HCT116 (cell line): Measurements from ENCODE around the gene ESPNL. TPM values are rescaled to one million over a fixed set of nuclear protein-coding genes. Genes with fewer than 3 reads are reported as not detected.

Experiments
- ATAC-seq: fragments of 200-7000 bp; cut with Tn5 transposase; 2 replicates; pipeline ENCODE4 v1.9.1; 2020; ENCODE audit warnings: mild to moderate bottlenecking, moderate library complexity
- BruUV-seq: library from RNA; stranded (reverse); fragments of 400-500 nt; replicated peaks from 2 replicates; lab custom pipeline; 2021; lab: Mats Ljungman, UMichigan
- CTCF ChIA-PET: fragments of 300-600 bp; sonication (Branson Sonifier 250); formaldehyde crosslinking; loops from one replicate; lab custom pipeline; 2021; ENCODE audit warnings: antibody characterized with exemption; lab: Charles Lee
- POLR2A ChIA-PET: fragments of 300-600, 350-600 bp; sonication (Branson Sonifier 250); formaldehyde crosslinking; loops from one replicate; lab custom pipeline; 2021; ENCODE audit warnings: antibody characterized with exemption; lab: Charles Lee
- RAD21 ChIA-PET, 2 experiments: fragments of 300-600 bp; sonication (Branson Sonifier 250); formaldehyde crosslinking; loops; one replicate each; lab custom pipeline; 2023; ENCODE audit warnings: low total read pairs in 2 of 2; ENCODE audit not compliant: uncharacterized antibody in 2 of 2, unreplicated experiment in 2 of 2, low non-redundant PET in 1 of 2; lab: Charles Lee
- DNase-seq: peaks from one replicate; pipeline ENCODE4 v3.0.0-alpha.2; 2010; ENCODE audit warnings: low read depth, low spot score
- H2AFZ ChIP-seq: fragments of 200-600 bp; shearing (Covaris generic), sonication (generic); 2 replicates; pipeline ENCODE4 v1.6.1; 2017; ENCODE audit warnings: low read depth, mixed run types, mixed read lengths, antibody characterized with exemption, low read length; ENCODE audit not compliant: poor library complexity, severe bottlenecking
- H3K27ac ChIP-seq: 2 replicates; pipeline ENCODE4 v1.5.1; 2012; ENCODE audit warnings: low read depth, low read length
- H3K27me3 ChIP-seq: fragments of 200-600 bp; sonication (generic); 2 replicates; pipeline ENCODE4 v1.6.1; 2016; ENCODE audit warnings: mixed run types, low read length, mixed read lengths; ENCODE audit not compliant: insufficient read depth
- H3K36me3 ChIP-seq, 2 experiments: fragments of 200-500 bp in 1 of 2; fragments of 200-600 bp in 1 of 2; sonication (Bioruptor generic) in 1 of 2; sonication (generic) in 1 of 2; 2 replicates each; pipeline versions ENCODE4 v1.5.1 to v1.6.1; 2014 to 2016; ENCODE audit warnings: low read length in 2 of 2, inconsistent platforms in 1 of 2, mixed read lengths in 1 of 2, mixed run types in 1 of 2; ENCODE audit not compliant: insufficient read depth in 2 of 2, control insufficient read depth in 1 of 2
- H3K4me1 ChIP-seq, 2 experiments: fragments of 200-600 bp in 1 of 2; sonication (generic) in 1 of 2; 2 replicates each; pipeline versions ENCODE4 v1.5.1 to v1.6.1; 2012 to 2017; ENCODE audit warnings: low read length in 2 of 2, inconsistent platforms in 1 of 2, mild to moderate bottlenecking in 1 of 2, mixed read lengths in 1 of 2, mixed run types in 1 of 2, moderate library complexity in 1 of 2; ENCODE audit not compliant: insufficient read depth in 2 of 2, control insufficient read depth in 1 of 2
- H3K4me2 ChIP-seq: fragments of 200-600 bp; sonication (generic); 2 replicates; pipeline ENCODE4 v1.6.1; 2017; ENCODE audit warnings: mixed run types, low read length, mixed read lengths
- H3K4me3 ChIP-seq, 2 experiments: fragments of 200-600 bp in 1 of 2; sonication (generic) in 1 of 2; replicated peaks in 1 of 2; 2 replicates each; pipeline ENCODE4 v1.5.1; 2011 to 2016; ENCODE audit warnings: low read length in 2 of 2, control low read depth in 1 of 2, low read depth in 1 of 2, mild to moderate bottlenecking in 1 of 2, mixed read lengths in 1 of 2, mixed run types in 1 of 2
- H3K79me2 ChIP-seq: fragments of 200-600 bp; sonication (generic); 2 replicates; pipeline ENCODE4 v1.6.1; 2017; ENCODE audit warnings: mild to moderate bottlenecking, mixed run types, low read length, moderate library complexity, mixed read lengths; ENCODE audit not compliant: insufficient read depth
- H3K9ac ChIP-seq: fragments of 200-600 bp; sonication (generic); 2 replicates; pipeline ENCODE4 v1.6.1; 2016; ENCODE audit warnings: low read length, mixed read lengths
- H3K9me2 ChIP-seq: fragments of 200-600 bp; sonication (generic), shearing (Covaris generic); 2 replicates; pipeline ENCODE4 v1.6.1; 2017; ENCODE audit warnings: mixed run types, mild to moderate bottlenecking, moderate library complexity; ENCODE audit not compliant: insufficient read depth
- H3K9me3 ChIP-seq, 2 experiments: fragments of 200-500 bp in 1 of 2; fragments of 200-600 bp in 1 of 2; sonication (Bioruptor generic) in 1 of 2; sonication (generic) in 1 of 2; 2 replicates each; pipeline ENCODE4 v1.6.1; 2014 to 2017; ENCODE audit warnings: low read length in 2 of 2, mixed read lengths in 2 of 2, inconsistent platforms in 1 of 2, low read depth in 1 of 2, mild to moderate bottlenecking in 1 of 2, mixed run types in 1 of 2, moderate library complexity in 1 of 2; ENCODE audit not compliant: control insufficient read depth in 1 of 2, insufficient read depth in 1 of 2
- H4K20me1 ChIP-seq: fragments of 200-600 bp; sonication (generic), shearing (Covaris generic); 2 replicates; pipeline ENCODE4 v1.6.1; 2017; ENCODE audit warnings: mixed run types, mild to moderate bottlenecking, moderate library complexity; ENCODE audit not compliant: insufficient read depth
- CBX3 ChIP-seq: IDR thresholded peaks from 2 replicates; pipeline ENCODE4 v1.6.1; 2012; ENCODE audit warnings: low read depth
- CEBPB ChIP-seq: IDR thresholded peaks from 2 replicates; pipeline ENCODE4 v1.6.1; 2012; ENCODE audit warnings: low read depth
- CTCF ChIP-seq, 3 experiments: fragments of 200-600 bp in 1 of 3; sonication (generic) in 1 of 3; IDR thresholded peaks in 2 of 3; conservative IDR thresholded peaks in 1 of 3; 2 replicates each; pipeline ENCODE4 v1.5.1; 2012 to 2017; ENCODE audit warnings: low read depth in 2 of 3, low read length in 2 of 3, antibody characterized with exemption in 1 of 3, borderline replicate concordance in 1 of 3, control low read depth in 1 of 3, mild to moderate bottlenecking in 1 of 3, mixed read lengths in 1 of 3, mixed run types in 1 of 3, moderate library complexity in 1 of 3; ENCODE audit not compliant: insufficient read depth in 1 of 3
- JUND ChIP-seq: IDR thresholded peaks from 2 replicates; pipeline ENCODE4 v1.6.1; 2012
- MAX ChIP-seq: IDR thresholded peaks from 2 replicates; pipeline ENCODE4 v1.6.1; 2012
- POLR2A ChIP-seq: IDR thresholded peaks from 2 replicates; pipeline ENCODE4 v1.7.0; 2011; ENCODE audit warnings: borderline replicate concordance; ENCODE audit not compliant: insufficient read depth, insufficient read length; ENCODE audit errors: extremely low read depth
- POLR2AphosphoS5 ChIP-seq: IDR thresholded peaks from 2 replicates; pipeline ENCODE4 v1.6.1; 2011; ENCODE audit warnings: mild to moderate bottlenecking, low read depth, low read length, moderate library complexity
- SIN3A ChIP-seq: IDR thresholded peaks from 2 replicates; pipeline ENCODE4 v1.6.1; 2012; ENCODE audit warnings: low read depth
- SP1 ChIP-seq: IDR thresholded peaks from 2 replicates; pipeline ENCODE4 v1.6.1; 2012; ENCODE audit warnings: low read depth
- SRF ChIP-seq: IDR thresholded peaks from 2 replicates; pipeline ENCODE4 v1.6.1; 2012; ENCODE audit warnings: low read depth
- ZFX ChIP-seq: fragments of 450-650 bp; IDR thresholded peaks from 2 replicates; pipeline ENCODE4 v1.6.1; 2017
- ZNF274 ChIP-seq: fragments of 200-500 bp; sonication (Bioruptor generic); IDR thresholded peaks from 2 replicates; pipeline ENCODE4 v1.6.1; 2014; ENCODE audit warnings: mild to moderate bottlenecking, low read depth, low read length, inconsistent platforms
- intact Hi-C: fragments of 100-400 bp; cut with micrococcal nuclease; formaldehyde crosslinking; loops from 2 replicates; pipeline ENCODE4 v1.10.0; 2022
- total RNA-seq: library from RNA; stranded (reverse); gene quantifications from one replicate; pipeline ENCODE4 v1.2.1, GENCODE V29; 2021; ENCODE audit not compliant: unreplicated experiment
- TF ChIP-seq, protein P1 (sequence below): IDR thresholded peaks from 2 replicates; pipeline ENCODE4 v1.6.1; 2011; ENCODE audit warnings: mild to moderate bottlenecking, low read length, moderate library complexity; ENCODE audit not compliant: insufficient replicate concordance; ENCODE audit errors: extremely low read depth

ESPNL gene
- total RNA-seq, 1 experiment from 2014 or later: 0.22 TPM

GRCh38 chr2:238127165-238128060 is 27.3 kb downstream of the ESPNL start:
- ChIA-PET CTCF (no interaction called here), RAD21 (no interaction called here), POLR2A (no interaction called here)
- no peak overlapping the region for H3K4me3 ChIP-seq
- no peaks in the 10 kb centered on the region for H3K79me2 ChIP-seq
- no peaks in the 10 kb centered on the region for H3K36me3 ChIP-seq
- no peaks in the 10 kb centered on the region for H3K9me2 ChIP-seq
- no TSS peak for BruUV-seq
- H4K20me1 ChIP-seq: no peaks in the 10 kb centered on the region
- DNase-seq (no peak), ATAC-seq (no peak; the same call in 1 of the 2 replicates)
- no peak for TF ChIP-seq CEBPB
- TF ChIP-seq SIN3A: no peak
- TF ChIP-seq CTCF (IDR thresholded peaks at IDR 0.05 in 2 of 3, conservative IDR thresholded peaks at IDR 0.05 in 1 of 3; ENCODE audit: borderline replicate concordance in 1 of 3, insufficient read depth in 1 of 3, low read depth in 2 of 3, low read length in 2 of 3): no peak
- no peak for TF ChIP-seq ZFX
- TF ChIP-seq, protein P1, sequence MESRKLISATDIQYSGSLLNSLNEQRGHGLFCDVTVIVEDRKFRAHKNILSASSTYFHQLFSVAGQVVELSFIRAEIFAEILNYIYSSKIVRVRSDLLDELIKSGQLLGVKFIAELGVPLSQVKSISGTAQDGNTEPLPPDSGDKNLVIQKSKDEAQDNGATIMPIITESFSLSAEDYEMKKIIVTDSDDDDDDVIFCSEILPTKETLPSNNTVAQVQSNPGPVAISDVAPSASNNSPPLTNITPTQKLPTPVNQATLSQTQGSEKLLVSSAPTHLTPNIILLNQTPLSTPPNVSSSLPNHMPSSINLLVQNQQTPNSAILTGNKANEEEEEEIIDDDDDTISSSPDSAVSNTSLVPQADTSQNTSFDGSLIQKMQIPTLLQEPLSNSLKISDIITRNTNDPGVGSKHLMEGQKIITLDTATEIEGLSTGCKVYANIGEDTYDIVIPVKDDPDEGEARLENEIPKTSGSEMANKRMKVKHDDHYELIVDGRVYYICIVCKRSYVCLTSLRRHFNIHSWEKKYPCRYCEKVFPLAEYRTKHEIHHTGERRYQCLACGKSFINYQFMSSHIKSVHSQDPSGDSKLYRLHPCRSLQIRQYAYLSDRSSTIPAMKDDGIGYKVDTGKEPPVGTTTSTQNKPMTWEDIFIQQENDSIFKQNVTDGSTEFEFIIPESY: no peak
- no peak for TF ChIP-seq POLR2A
- no peak for TF ChIP-seq MAX
- TF ChIP-seq POLR2AphosphoS5: no peak
- TF ChIP-seq SRF: no peak
- TF ChIP-seq JUND: no peak
- TF ChIP-seq CBX3: no peak
- no peak for TF ChIP-seq ZNF274
- no peak for TF ChIP-seq SP1
- intact Hi-C loops: no loop called here
- H2AFZ ChIP-seq: no peak overlapping the region
- no peaks in the 10 kb centered on the region for H3K4me1 ChIP-seq
- H3K9me3 ChIP-seq: peaks cover 0 to 10% of the 10 kb centered on the region in 2 experiments; a peak in 1 of 4 replicates
- no peak overlapping the region for H3K9ac ChIP-seq
- H3K27ac ChIP-seq: no peak overlapping the region
- no peaks in the 10 kb centered on the region for H3K27me3 ChIP-seq
- no peak overlapping the region for H3K4me2 ChIP-seq
